ENCODE data around the gene GOLGA8M.
"Not testable (repeated sequence)": the region's sequence is repeated elsewhere in the genome, so short reads cannot be mapped to it uniquely, and the experiment has no call there.

DNA sequence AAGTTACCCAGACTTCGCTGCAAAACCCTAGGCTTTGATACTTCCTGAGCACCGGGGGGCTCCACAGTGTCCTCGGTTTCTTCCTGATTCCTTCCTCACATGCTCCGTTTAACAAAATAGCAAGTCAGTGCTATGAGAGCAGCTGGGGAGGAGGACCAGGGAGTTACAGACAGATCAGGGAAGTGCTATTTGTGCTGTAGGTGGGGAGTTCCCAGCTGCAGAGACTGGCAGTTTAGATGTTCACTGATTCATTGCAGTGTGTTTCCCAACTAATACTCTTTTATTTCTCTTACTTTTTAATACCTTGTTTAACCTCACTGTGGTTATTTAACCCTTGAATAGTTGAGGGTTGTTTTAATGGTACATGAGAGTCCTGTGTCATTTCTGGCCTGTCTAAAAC, 45.8 kb downstream of the GOLGA8M start:
- TF ChIP-seq, protein P1, sequence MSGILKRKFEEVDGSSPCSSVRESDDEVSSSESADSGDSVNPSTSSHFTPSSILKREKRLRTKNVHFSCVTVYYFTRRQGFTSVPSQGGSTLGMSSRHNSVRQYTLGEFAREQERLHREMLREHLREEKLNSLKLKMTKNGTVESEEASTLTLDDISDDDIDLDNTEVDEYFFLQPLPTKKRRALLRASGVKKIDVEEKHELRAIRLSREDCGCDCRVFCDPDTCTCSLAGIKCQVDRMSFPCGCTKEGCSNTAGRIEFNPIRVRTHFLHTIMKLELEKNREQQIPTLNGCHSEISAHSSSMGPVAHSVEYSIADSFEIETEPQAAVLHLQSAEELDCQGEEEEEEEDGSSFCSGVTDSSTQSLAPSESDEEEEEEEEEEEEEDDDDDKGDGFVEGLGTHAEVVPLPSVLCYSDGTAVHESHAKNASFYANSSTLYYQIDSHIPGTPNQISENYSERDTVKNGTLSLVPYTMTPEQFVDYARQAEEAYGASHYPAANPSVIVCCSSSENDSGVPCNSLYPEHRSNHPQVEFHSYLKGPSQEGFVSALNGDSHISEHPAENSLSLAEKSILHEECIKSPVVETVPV (CRISPR knock-in tag; IDR thresholded peaks at IDR 0.05) = not testable (repeated sequence)
- TF ChIP-seq, protein P2, sequence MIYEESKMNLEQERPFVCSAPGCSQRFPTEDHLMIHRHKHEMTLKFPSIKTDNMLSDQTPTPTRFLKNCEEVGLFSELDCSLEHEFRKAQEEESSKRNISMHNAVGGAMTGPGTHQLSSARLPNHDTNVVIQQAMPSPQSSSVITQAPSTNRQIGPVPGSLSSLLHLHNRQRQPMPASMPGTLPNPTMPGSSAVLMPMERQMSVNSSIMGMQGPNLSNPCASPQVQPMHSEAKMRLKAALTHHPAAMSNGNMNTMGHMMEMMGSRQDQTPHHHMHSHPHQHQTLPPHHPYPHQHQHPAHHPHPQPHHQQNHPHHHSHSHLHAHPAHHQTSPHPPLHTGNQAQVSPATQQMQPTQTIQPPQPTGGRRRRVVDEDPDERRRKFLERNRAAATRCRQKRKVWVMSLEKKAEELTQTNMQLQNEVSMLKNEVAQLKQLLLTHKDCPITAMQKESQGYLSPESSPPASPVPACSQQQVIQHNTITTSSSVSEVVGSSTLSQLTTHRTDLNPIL (CRISPR knock-in tag; IDR thresholded peaks at IDR 0.05; ENCODE audit: low read depth) = not testable (repeated sequence)
- TF ChIP-seq, protein P3, sequence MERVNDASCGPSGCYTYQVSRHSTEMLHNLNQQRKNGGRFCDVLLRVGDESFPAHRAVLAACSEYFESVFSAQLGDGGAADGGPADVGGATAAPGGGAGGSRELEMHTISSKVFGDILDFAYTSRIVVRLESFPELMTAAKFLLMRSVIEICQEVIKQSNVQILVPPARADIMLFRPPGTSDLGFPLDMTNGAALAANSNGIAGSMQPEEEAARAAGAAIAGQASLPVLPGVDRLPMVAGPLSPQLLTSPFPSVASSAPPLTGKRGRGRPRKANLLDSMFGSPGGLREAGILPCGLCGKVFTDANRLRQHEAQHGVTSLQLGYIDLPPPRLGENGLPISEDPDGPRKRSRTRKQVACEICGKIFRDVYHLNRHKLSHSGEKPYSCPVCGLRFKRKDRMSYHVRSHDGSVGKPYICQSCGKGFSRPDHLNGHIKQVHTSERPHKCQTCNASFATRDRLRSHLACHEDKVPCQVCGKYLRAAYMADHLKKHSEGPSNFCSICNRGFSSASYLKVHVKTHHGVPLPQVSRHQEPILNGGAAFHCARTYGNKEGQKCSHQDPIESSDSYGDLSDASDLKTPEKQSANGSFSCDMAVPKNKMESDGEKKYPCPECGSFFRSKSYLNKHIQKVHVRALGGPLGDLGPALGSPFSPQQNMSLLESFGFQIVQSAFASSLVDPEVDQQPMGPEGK (CRISPR knock-in tag; IDR thresholded peaks at IDR 0.05; ENCODE audit: borderline replicate concordance) = not testable (repeated sequence)
- TF ChIP-seq SNAI2 (CRISPR knock-in tag; IDR thresholded peaks at IDR 0.05); BACH2 (CRISPR knock-in tag; IDR thresholded peaks at IDR 0.05; ENCODE audit: borderline replicate concordance); TCF4 (CRISPR knock-in tag; IDR thresholded peaks at IDR 0.05; ENCODE audit: borderline replicate concordance); ESRRG (CRISPR knock-in tag; IDR thresholded peaks at IDR 0.05): not testable (repeated sequence)
- TF ChIP-seq, protein P4, sequence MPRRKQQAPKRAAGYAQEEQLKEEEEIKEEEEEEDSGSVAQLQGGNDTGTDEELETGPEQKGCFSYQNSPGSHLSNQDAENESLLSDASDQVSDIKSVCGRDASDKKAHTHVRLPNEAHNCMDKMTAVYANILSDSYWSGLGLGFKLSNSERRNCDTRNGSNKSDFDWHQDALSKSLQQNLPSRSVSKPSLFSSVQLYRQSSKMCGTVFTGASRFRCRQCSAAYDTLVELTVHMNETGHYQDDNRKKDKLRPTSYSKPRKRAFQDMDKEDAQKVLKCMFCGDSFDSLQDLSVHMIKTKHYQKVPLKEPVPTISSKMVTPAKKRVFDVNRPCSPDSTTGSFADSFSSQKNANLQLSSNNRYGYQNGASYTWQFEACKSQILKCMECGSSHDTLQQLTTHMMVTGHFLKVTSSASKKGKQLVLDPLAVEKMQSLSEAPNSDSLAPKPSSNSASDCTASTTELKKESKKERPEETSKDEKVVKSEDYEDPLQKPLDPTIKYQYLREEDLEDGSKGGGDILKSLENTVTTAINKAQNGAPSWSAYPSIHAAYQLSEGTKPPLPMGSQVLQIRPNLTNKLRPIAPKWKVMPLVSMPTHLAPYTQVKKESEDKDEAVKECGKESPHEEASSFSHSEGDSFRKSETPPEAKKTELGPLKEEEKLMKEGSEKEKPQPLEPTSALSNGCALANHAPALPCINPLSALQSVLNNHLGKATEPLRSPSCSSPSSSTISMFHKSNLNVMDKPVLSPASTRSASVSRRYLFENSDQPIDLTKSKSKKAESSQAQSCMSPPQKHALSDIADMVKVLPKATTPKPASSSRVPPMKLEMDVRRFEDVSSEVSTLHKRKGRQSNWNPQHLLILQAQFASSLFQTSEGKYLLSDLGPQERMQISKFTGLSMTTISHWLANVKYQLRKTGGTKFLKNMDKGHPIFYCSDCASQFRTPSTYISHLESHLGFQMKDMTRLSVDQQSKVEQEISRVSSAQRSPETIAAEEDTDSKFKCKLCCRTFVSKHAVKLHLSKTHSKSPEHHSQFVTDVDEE (CRISPR knock-in tag; IDR thresholded peaks at IDR 0.05) = not testable (repeated sequence)

All from SK-N-SH treated with all-trans-retinoic acid at 6 μM for 48 hours (cell line).